ENCODE results near the gene C9orf152.
"Not testable (repeated sequence)": the region's sequence is repeated elsewhere in the genome, so short reads cannot be mapped to it uniquely, and the experiment has no call there.

The C9orf152 gene, protein sequence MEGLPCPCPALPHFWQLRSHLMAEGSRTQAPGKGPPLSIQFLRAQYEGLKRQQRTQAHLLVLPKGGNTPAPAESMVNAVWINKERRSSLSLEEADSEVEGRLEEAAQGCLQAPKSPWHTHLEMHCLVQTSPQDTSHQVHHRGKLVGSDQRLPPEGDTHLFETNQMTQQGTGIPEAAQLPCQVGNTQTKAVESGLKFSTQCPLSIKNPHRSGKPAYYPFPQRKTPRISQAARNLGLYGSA

DNA sequence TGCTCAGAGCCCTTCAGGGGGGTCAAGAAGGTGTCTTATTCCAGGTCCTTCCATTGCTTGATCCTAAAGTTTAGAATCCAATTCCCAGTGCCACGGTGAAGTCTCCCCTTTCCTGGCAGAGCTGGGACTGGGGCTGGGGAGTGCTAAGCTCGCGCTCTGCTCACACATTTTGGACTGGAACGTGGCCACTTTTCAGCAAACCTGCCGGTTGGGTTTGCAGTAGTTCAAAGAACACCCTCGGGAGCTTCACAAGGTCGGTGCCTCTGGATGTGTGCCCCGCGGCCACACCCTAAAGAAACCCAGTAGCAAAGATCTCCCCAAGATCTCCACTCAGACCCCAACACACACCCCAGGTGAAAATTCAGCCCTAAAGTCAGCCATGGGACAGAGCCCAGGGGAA, at the start of gene C9orf152:
Gene C9orf152 (minus strand): TSS at position 129 of the 400 bp plus-strand sequence. CDS start 580 bp downstream, outside the sequence.
- Histone ChIP-seq H3K9me3 (ENCODE audit: control insufficient read depth in 2 of 2, low read length in 2 of 2) (no peaks in the 10 kb centered on the region), H3K27ac (ENCODE audit: low read depth in 2 of 2, low read length in 2 of 2) (peak within 1 kb of the TSS; percentile 94 to 95), H3K4me1 (ENCODE audit: control insufficient read depth in 2 of 2, insufficient read depth in 2 of 2, low read length in 2 of 2) (peaks cover 6 to 24% of the 10 kb centered on the region in 2 donors), H3K4me3 (ENCODE audit: low read length in 2 of 2) (peak within 1 kb of the TSS; percentile 75 to 82), H3K27me3 (ENCODE audit: control insufficient read depth in 2 of 2, insufficient read depth in 2 of 2, low read length in 2 of 2) (no peaks in the 10 kb centered on the region), H3K9ac (ENCODE audit: low read depth in 1 of 2, low read length in 2 of 2) (peak within 1 kb of the TSS; percentile 83 to 88), H3K36me3 (ENCODE audit: control insufficient read depth in 2 of 2, insufficient read depth in 2 of 2, low read length in 2 of 2) (no peaks in the 10 kb centered on the region)

DNA sequence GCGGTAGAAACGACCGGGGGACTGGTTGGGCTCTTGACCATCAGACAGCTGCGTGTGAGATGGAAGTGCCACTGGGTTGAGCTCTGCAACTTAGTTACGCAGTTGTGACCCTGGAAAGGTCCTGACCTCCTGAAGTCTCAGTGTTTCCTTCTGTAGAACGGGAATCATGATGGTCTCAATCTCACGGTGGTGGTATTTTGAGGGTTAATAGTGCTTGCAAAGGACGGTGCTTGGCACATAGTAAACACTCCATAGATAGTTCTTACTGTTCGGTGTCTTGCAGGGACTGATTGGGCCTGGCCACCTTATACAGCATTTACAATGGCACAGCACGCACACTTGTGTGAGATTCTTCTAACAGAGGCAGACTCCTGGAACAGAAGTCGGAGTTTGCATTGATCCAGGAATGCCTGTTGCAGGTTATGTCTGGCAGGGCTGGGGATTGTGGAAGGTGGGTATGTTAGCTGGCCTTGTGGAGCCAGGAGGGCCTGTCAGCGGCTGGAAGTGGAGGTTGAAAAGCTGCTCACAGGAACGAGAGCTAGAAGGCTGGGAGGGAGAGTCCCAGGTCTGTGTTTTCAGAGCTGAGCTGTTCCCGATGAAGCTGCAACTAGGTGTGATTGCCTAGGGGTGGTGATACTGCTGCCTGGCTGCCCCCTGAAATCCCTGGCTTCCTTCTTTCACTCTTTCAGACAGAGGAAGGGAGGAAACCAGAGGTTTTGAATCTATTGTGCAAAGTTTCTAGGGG, 49.3 kb upstream of the C9orf152 start:
- Histone ChIP-seq H3K27ac (ENCODE audit: low read depth in 2 of 2, low read length in 2 of 2) (peak overlapping the region; percentile 95 to 96), H3K4me1 (ENCODE audit: control insufficient read depth in 2 of 2, insufficient read depth in 2 of 2, low read length in 2 of 2) (peaks cover 37 to 45% of the 10 kb centered on the region in 2 donors), H3K9ac (ENCODE audit: low read depth in 1 of 2, low read length in 2 of 2) (peak overlapping the region; percentile 83 to 98), H3K4me3 (ENCODE audit: low read length in 2 of 2) (peak overlapping the region; percentile 80 to 98), H3K9me3 (ENCODE audit: control insufficient read depth in 2 of 2, low read length in 2 of 2) (no peaks in the 10 kb centered on the region), H3K36me3 (ENCODE audit: control insufficient read depth in 2 of 2, insufficient read depth in 2 of 2, low read length in 2 of 2) (no peaks in the 10 kb centered on the region), H3K27me3 (ENCODE audit: control insufficient read depth in 2 of 2, insufficient read depth in 2 of 2, low read length in 2 of 2) (no peaks in the 10 kb centered on the region)

DNA sequence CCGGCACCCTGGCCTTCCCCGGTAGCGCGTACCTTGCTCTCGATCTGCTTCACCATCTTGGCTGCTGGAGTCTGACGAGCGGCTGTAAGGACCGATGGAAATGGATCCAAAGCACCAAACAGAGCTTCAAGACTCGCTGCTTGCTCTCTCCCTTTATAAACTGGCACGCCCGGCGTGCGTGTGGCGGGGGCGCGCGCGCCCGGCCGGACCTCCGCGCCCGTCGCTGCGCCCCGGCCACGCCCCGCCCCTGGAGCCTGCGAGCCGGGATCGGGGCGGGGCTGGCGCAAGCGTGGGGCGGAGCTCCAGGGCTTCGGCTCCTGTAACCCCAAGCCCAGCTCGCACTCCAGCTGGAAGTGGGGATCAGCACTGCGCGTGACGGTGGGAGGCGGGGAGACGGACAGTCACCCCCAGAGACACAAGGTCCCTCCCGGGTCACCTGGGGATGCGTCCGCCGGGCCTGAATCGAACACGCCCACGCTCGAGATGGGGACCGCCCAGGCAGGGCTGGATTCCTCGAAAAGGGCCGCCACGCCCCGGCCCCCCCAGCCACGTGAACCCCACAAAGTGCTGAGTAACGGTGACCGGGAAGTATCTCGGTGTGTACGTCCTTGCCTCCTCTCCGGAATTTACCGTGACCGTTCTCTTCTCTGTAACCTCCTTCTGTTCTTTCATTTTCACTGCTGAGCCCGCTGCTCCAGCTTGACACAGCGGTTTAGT, 48.6 kb upstream of the C9orf152 start, which contains the start of gene TXN:
Gene TXN (minus strand): TSS at position 128 of the 717 bp plus-strand sequence. CDS start 72 bp downstream, at position 56.
- peaks cover 37 to 45% of the 10 kb centered on the region in 2 donors for H3K4me1 ChIP-seq (ENCODE audit: control insufficient read depth in 2 of 2, insufficient read depth in 2 of 2, low read length in 2 of 2)
- H3K4me3 ChIP-seq (ENCODE audit: low read length in 2 of 2): peak within 1 kb of the TSS; percentile 80 to 98
- H3K9ac ChIP-seq (ENCODE audit: low read depth in 1 of 2, low read length in 2 of 2): peak within 1 kb of the TSS; percentile 91 to 98
- H3K36me3 ChIP-seq (ENCODE audit: control insufficient read depth in 2 of 2, insufficient read depth in 2 of 2, low read length in 2 of 2): no peaks in the 10 kb centered on the region
- H3K27me3 ChIP-seq (ENCODE audit: control insufficient read depth in 2 of 2, insufficient read depth in 2 of 2, low read length in 2 of 2): no peaks in the 10 kb centered on the region
- H3K27ac ChIP-seq (ENCODE audit: low read depth in 2 of 2, low read length in 2 of 2): peak within 1 kb of the TSS; percentile 95 to 96
- no peaks in the 10 kb centered on the region for H3K9me3 ChIP-seq (ENCODE audit: control insufficient read depth in 2 of 2, low read length in 2 of 2)

DNA sequence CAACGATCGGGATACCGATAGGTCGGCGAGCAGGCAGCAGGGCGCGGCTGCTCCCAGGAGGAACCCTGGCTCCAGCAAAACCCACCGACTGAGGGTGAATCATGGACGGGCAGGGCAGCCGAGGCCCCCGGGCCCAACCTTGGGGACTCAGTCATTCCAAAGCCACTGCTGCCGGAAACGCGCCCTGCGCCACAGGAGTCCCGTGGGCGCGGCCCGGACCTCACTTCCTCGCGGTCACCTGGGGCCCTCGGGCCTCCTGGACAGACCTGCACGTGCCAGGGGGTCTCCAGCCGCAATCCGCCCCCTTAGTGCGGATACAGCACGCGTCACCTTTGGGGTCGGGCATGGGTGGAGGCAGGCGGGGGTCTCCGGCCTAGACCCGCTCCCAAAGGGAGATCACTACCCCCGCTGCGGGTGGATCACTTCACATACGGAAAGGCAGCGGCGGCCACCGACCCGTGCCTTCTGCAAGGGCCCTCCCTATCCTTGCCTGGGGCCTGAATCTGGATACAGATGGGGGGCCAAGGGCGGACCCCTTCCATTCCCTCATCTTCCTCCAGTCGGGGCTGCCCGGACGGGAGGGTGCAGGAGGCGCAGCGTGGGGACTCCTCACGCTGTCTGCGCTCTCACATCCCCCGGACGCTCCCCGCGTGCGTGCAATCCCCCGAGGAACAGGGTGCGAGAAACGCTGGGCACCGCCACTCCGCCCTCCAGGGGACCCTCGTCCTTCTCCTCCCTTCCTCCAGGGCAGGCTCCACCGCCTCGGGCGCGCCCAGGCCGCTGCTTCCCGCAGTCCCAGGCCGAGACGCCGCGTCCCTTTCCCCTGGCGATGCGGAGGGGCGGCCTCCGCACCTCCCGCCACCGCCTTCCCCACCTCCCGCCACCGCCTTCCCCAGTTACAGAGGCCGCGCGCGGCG, 47.8 kb upstream of the C9orf152 start:
- H3K27ac ChIP-seq (ENCODE audit: low read depth in 2 of 2, low read length in 2 of 2): peak overlapping the region; percentile 95 to 96
- peak overlapping the region; percentile 91 to 98 for H3K9ac ChIP-seq (ENCODE audit: low read depth in 1 of 2, low read length in 2 of 2)
- peak overlapping the region; percentile 80 to 98 for H3K4me3 ChIP-seq (ENCODE audit: low read length in 2 of 2)
- peaks cover 37 to 45% of the 10 kb centered on the region in 2 donors for H3K4me1 ChIP-seq (ENCODE audit: control insufficient read depth in 2 of 2, insufficient read depth in 2 of 2, low read length in 2 of 2)
- H3K9me3 ChIP-seq (ENCODE audit: control insufficient read depth in 2 of 2, low read length in 2 of 2): no peaks in the 10 kb centered on the region
- peaks cover under 1% of the 10 kb centered on the region in 2 donors for H3K36me3 ChIP-seq (ENCODE audit: control insufficient read depth in 2 of 2, insufficient read depth in 2 of 2, low read length in 2 of 2)
- no peaks in the 10 kb centered on the region for H3K27me3 ChIP-seq (ENCODE audit: control insufficient read depth in 2 of 2, insufficient read depth in 2 of 2, low read length in 2 of 2)

DNA sequence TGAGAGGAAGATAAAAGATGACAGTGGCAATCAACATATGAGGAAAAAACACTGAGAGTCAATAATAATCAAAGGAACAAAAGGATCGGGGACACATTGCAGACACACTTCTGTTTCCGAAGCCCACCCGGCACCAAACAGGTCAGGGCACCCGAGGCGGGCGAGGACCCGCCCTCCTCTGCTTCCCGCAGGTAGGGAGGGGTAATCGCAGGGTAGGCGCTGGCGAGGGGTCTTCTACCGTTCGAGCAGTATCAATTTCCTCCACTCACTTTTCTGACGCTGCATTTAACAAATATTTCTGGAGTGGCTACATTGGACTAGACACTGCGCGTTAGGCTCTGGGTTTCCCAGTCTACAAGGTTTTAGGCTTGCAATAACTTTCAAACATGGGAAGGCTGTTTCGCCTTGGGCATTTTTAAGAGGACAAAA, 47.1 kb upstream of the C9orf152 start:
- Histone ChIP-seq H3K9ac (ENCODE audit: low read depth in 1 of 2, low read length in 2 of 2) (peak overlapping the region; percentile 91 to 98), H3K27ac (ENCODE audit: low read depth in 2 of 2, low read length in 2 of 2) (peak overlapping the region; percentile 95 to 96), H3K4me3 (ENCODE audit: low read length in 2 of 2) (peak overlapping the region; percentile 80 to 98), H3K4me1 (ENCODE audit: control insufficient read depth in 2 of 2, insufficient read depth in 2 of 2, low read length in 2 of 2) (peaks cover 35 to 44% of the 10 kb centered on the region in 2 donors), H3K27me3 (ENCODE audit: control insufficient read depth in 2 of 2, insufficient read depth in 2 of 2, low read length in 2 of 2) (no peaks in the 10 kb centered on the region), H3K9me3 (ENCODE audit: control insufficient read depth in 2 of 2, low read length in 2 of 2) (no peaks in the 10 kb centered on the region), H3K36me3 (ENCODE audit: control insufficient read depth in 2 of 2, insufficient read depth in 2 of 2, low read length in 2 of 2) (peaks cover 7% of the 10 kb centered on the region in 2 donors)

DNA sequence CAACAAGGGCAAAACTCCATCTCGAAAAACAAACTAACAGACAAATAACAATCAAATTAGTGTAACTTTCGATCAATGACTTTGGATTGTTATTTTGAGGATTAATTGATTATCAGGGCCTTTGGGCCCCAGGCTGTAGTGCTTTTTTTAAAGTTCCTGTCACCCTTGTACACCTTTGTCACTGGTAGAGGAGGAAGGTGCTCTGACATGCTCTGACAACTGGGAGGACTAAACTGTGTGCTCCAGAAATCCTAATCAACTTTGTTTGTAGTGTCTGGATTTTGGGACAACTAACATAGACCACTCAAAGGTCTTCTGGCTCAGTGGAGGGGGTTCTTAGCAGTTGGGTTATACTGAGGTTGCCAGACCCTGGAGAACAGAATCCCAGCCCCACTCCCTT, 46.5 kb upstream of the C9orf152 start:
- Histone ChIP-seq H3K36me3 (ENCODE audit: control insufficient read depth in 2 of 2, insufficient read depth in 2 of 2, low read length in 2 of 2) (peaks cover 12 to 13% of the 10 kb centered on the region in 2 donors), H3K9ac (ENCODE audit: low read depth in 1 of 2, low read length in 2 of 2) (peak overlapping the region; percentile 91 to 98)

DNA sequence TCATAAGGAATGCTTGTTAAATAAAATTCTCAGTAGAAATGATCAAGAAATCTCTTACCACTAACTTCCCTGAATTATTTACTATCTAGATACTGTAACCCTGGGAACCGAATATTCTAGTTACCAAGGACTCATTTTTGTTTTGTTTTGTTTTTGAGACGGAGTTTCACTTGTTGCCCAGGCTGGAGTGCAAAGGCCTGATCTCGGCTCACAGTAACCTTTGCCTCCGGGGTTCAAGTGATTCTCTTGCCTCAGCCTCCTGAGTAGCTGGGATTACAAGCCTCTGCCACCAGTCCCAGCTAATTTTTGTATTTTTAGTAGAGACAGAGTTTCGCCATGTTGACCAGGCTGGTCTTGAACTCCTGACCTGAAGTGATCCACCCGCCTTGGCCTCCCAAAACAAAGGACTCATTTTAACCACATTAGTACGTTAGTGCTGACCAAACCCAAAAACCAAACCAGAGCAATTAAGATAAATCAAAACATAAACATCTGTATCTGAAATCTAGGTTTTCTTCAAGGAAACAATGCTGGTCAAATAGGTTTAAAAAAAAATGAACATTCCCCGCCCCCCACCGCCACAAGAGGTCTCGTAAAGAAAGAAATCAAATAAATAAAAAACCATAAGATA, 44.7 kb upstream of the C9orf152 start:
- H3K9ac ChIP-seq (ENCODE audit: low read depth in 1 of 2, low read length in 2 of 2): no peak overlapping the region
- H3K4me3 ChIP-seq (ENCODE audit: low read length in 2 of 2): no peak overlapping the region
- peaks cover 23 to 24% of the 10 kb centered on the region in 2 donors for H3K36me3 ChIP-seq (ENCODE audit: control insufficient read depth in 2 of 2, insufficient read depth in 2 of 2, low read length in 2 of 2)
- no peaks in the 10 kb centered on the region for H3K9me3 ChIP-seq (ENCODE audit: control insufficient read depth in 2 of 2, low read length in 2 of 2)
- peaks cover 24 to 27% of the 10 kb centered on the region in 2 donors for H3K4me1 ChIP-seq (ENCODE audit: control insufficient read depth in 2 of 2, insufficient read depth in 2 of 2, low read length in 2 of 2)
- no peak overlapping the region for H3K27ac ChIP-seq (ENCODE audit: low read depth in 2 of 2, low read length in 2 of 2)
- no peaks in the 10 kb centered on the region for H3K27me3 ChIP-seq (ENCODE audit: control insufficient read depth in 2 of 2, insufficient read depth in 2 of 2, low read length in 2 of 2)

More for the DNA sequence above, 46.5 kb upstream of the C9orf152 start:
- no peaks in the 10 kb centered on the region for H3K9me3 ChIP-seq (ENCODE audit: control insufficient read depth in 2 of 2, low read length in 2 of 2)
- H3K4me1 ChIP-seq (ENCODE audit: control insufficient read depth in 2 of 2, insufficient read depth in 2 of 2, low read length in 2 of 2): peaks cover 35 to 43% of the 10 kb centered on the region in 2 donors
- H3K27ac ChIP-seq (ENCODE audit: low read depth in 2 of 2, low read length in 2 of 2): peak overlapping the region; percentile 95 to 96
- peak overlapping the region; percentile 80 to 98 for H3K4me3 ChIP-seq (ENCODE audit: low read length in 2 of 2)
- H3K27me3 ChIP-seq (ENCODE audit: control insufficient read depth in 2 of 2, insufficient read depth in 2 of 2, low read length in 2 of 2): no peaks in the 10 kb centered on the region

DNA sequence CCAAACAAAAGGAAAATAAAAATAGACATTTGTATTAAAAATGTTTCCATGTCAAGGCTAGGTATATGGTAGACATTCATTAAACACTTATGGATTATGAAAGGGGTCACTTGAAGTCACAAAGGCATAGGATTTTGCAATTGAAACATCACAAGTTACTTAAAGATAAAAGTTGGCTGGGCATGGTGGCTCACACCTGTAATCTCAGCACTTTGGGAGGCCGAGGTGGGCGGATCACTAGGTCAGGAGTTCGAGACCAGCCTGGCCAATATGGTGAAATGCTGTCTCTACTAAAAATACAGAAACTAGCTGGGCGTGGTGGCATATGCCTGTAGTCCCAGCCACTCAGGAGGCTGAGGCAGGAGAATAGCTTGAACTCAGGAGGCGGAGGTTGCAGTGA, 43.8 kb upstream of the C9orf152 start:
- H3K9ac ChIP-seq (ENCODE audit: low read depth in 1 of 2, low read length in 2 of 2); H3K9me3 ChIP-seq (ENCODE audit: control insufficient read depth in 2 of 2, low read length in 2 of 2); H3K27me3 ChIP-seq (ENCODE audit: control insufficient read depth in 2 of 2, insufficient read depth in 2 of 2, low read length in 2 of 2); H3K27ac ChIP-seq (ENCODE audit: low read depth in 2 of 2, low read length in 2 of 2); H3K4me3 ChIP-seq (ENCODE audit: low read length in 2 of 2): not testable (repeated sequence)
- H3K4me1 ChIP-seq (ENCODE audit: control insufficient read depth in 2 of 2, insufficient read depth in 2 of 2, low read length in 2 of 2): peaks cover 17 to 18% of the 10 kb centered on the region in 2 donors
- H3K36me3 ChIP-seq (ENCODE audit: control insufficient read depth in 2 of 2, insufficient read depth in 2 of 2, low read length in 2 of 2): peaks cover 24 to 30% of the 10 kb centered on the region in 2 donors

DNA sequence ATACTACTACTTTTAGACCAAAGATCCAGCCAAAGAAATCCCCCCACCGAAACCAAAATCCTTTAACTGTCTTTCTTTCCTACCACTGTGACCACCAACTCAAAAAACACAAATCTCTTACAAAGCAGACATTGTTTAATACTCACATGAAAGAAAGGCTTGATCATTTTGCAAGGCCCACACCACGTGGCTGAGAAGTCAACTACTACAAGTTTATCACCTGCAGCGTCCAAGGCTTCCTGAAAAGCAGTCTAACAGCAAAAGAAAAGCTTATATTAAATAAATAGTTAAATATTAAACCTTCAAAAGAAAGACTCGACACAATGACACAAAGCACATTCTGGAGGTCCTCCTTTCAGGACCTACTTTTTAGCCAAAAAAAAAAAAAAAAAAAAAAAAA, 43.3 kb upstream of the C9orf152 start:
- no peak overlapping the region for H3K27ac ChIP-seq (ENCODE audit: low read depth in 2 of 2, low read length in 2 of 2)

More for the DNA sequence above, 43.3 kb upstream of the C9orf152 start:
- Histone ChIP-seq H3K9ac (ENCODE audit: low read depth in 1 of 2, low read length in 2 of 2) (no peak overlapping the region), H3K27me3 (ENCODE audit: control insufficient read depth in 2 of 2, insufficient read depth in 2 of 2, low read length in 2 of 2) (no peaks in the 10 kb centered on the region), H3K9me3 (ENCODE audit: control insufficient read depth in 2 of 2, low read length in 2 of 2) (no peaks in the 10 kb centered on the region), H3K36me3 (ENCODE audit: control insufficient read depth in 2 of 2, insufficient read depth in 2 of 2, low read length in 2 of 2) (peaks cover 29 to 35% of the 10 kb centered on the region in 2 donors), H3K4me3 (ENCODE audit: low read length in 2 of 2) (no peak overlapping the region), H3K4me1 (ENCODE audit: control insufficient read depth in 2 of 2, insufficient read depth in 2 of 2, low read length in 2 of 2) (peaks cover 17 to 18% of the 10 kb centered on the region in 2 donors)

Data from mucosa of rectum (tissue), 2 donors.